GM18526 (cell line): ENCODE data around the gene PITRM1.

ENCODE experiments used
- POLR2A ChIP-seq: IDR thresholded peaks from 3 replicates; pipeline ENCODE4 v1.6.1; 2011; ENCODE audit not compliant: insufficient read length; ENCODE audit errors: extremely low read depth

The PITRM1 gene, protein sequence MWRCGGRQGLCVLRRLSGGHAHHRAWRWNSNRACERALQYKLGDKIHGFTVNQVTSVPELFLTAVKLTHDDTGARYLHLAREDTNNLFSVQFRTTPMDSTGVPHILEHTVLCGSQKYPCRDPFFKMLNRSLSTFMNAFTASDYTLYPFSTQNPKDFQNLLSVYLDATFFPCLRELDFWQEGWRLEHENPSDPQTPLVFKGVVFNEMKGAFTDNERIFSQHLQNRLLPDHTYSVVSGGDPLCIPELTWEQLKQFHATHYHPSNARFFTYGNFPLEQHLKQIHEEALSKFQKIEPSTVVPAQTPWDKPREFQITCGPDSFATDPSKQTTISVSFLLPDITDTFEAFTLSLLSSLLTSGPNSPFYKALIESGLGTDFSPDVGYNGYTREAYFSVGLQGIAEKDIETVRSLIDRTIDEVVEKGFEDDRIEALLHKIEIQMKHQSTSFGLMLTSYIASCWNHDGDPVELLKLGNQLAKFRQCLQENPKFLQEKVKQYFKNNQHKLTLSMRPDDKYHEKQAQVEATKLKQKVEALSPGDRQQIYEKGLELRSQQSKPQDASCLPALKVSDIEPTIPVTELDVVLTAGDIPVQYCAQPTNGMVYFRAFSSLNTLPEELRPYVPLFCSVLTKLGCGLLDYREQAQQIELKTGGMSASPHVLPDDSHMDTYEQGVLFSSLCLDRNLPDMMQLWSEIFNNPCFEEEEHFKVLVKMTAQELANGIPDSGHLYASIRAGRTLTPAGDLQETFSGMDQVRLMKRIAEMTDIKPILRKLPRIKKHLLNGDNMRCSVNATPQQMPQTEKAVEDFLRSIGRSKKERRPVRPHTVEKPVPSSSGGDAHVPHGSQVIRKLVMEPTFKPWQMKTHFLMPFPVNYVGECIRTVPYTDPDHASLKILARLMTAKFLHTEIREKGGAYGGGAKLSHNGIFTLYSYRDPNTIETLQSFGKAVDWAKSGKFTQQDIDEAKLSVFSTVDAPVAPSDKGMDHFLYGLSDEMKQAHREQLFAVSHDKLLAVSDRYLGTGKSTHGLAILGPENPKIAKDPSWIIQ

GRCh38 chr10:3172446-3173170, at the start of gene PITRM1:
Gene PITRM1, minus strand, starts transcription at chr10:3172782. Its CDS starts 10 bp downstream, at chr10:3172772.
- TF ChIP-seq POLR2A, result peak; percentile 99

- TF ChIP-seq POLR2A, result no peak
Measured at GRCh38 chr10:3222068-3222467, 49.5 kb upstream of the PITRM1 start.

GRCh38 chr10:3220853-3221252, 48.3 kb upstream of the PITRM1 start:
- TF ChIP-seq POLR2A, result no peak

GRCh38 chr10:3217853-3218252, 45.3 kb upstream of the PITRM1 start:
- no peak for TF ChIP-seq POLR2A

GRCh38 chr10:3217301-3217700, 44.7 kb upstream of the PITRM1 start:
- no peak for TF ChIP-seq POLR2A

GRCh38 chr10:3215153-3215775, 42.7 kb upstream of the PITRM1 start:
- no peak for TF ChIP-seq POLR2A

DNA sequence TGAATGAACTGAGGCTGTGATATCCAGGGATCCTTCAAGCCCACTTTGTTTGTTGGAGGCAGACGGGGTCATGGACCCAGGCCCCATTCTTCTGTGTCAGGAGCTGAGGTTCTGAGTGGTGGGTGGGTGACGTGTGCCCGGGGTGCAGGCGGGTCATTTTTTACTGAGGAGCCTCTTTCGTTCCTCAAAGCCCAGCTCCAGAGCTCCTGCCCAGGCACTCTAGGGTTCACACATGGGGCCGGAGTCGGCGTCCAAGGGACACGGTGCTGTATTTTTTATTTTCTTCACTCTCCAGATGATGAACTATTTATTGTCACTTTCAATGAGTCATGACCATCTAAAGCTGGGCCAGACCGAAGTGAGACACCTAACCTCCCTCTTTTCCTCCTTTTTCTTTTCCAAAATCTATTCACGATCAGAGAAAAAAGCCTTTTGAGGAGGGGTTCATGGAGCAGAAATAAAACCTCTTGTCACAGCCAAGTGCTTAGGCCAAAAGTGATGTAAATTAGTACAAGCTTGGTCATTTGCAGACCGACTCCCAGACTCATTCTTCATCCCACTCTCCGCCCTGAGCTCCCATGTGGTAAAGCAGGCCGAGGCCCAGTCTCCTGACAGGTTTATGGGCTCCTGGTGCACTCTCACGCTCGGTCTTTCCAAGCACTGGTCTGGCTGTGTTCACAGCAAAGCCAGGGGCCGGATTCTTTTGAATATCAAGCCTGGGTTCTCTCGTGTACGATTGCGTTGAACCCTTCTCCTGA, 41.4 kb upstream of the PITRM1 start:
- no peak for TF ChIP-seq POLR2A

DNA sequence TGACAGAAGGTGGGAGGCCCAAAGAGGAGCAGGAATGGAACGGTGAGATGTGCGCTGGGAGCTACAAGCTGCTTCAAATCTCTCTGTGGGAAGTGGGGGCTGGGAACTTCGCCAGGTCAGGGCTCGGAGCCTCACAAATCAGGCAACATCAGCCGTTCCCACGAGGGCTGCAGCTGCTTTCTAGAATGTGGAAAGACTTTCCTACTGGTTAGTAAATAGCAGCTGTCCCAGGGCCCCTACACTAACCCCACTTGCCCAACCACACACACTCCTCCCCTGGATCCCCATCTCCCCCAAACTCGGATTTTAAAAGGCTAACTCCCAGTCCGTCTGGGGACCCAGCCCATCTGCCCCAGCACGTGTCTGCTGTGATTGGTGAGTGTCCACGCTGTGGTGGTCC, 40.6 kb upstream of the PITRM1 start:
- no peak for TF ChIP-seq POLR2A

DNA sequence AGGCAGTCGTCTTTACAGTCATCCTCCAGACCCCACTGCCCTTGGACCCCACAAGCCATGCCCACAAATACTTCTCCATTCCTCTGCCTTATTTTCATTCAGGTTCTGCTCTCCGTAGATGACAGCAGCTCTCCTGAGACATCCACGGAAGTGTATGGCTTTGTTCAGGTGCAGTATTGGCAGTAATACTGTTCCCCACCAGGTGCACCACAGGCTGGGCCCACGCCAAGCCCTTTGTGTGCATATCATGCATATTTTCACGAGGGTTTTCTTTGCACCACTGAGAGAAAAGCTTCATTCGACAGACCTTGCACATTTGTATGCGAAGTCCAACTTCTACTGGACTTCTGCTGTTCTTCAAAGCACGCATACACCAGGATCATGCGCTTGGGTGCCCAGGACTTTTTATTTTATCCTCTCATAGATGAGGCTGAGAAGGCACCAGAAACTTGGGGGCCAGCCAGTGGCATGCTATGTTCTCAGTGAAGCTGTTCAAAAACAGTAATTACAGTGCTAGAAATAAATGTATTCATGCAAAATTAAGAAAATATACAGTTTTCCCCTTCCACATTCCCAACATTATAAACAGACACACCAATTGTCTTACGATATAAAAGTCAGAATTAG, 37.8 kb upstream of the PITRM1 start:
- no peak for TF ChIP-seq POLR2A

DNA sequence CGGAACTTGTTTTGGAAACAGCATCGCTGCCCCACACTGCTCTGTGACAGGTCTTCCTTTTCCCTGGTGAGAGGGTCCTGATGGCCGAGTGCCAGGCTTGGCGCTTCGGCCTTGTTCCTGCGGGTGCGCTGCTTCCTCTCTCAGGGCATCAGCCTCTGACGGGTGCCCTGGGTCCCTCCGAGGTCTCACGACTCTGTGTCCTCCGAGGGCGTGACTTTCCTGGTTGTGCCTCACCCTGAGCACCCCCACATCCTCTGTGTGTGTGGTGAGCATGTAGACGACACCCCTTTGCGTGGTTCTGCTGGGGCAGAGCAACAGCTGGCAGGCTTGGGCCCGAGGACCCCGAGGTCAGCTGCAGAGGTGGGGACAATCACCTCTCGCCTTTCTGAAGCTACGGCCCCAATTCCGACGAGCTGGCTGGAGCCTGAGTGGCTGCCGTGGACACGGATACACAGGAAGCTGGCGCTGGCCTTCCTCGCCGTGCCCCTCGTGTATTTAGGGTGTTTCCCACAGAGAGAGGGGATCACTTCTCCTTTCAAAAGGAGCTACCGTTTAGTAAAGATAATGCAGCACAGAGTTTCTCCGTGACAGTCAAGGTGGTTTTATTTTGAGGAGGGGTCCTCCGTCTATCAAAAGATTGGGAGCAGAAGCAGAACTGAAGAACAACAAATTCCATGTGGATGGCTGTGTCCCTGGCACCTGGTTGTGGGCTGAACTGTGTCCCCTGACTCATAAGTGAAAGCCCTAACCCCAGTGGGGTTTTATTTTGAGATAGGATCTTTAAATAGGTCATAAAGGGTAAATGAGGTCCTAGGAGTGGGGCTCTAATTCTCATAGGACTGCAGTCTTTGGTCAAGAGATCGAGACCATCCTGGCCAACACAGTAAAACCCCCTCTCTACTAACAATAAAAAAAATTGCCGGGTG, 36.2 kb upstream of the PITRM1 start:
- no peak for TF ChIP-seq POLR2A

GRCh38 chr10:3207351-3207750, 34.8 kb upstream of the PITRM1 start:
- TF ChIP-seq POLR2A, result no peak

DNA sequence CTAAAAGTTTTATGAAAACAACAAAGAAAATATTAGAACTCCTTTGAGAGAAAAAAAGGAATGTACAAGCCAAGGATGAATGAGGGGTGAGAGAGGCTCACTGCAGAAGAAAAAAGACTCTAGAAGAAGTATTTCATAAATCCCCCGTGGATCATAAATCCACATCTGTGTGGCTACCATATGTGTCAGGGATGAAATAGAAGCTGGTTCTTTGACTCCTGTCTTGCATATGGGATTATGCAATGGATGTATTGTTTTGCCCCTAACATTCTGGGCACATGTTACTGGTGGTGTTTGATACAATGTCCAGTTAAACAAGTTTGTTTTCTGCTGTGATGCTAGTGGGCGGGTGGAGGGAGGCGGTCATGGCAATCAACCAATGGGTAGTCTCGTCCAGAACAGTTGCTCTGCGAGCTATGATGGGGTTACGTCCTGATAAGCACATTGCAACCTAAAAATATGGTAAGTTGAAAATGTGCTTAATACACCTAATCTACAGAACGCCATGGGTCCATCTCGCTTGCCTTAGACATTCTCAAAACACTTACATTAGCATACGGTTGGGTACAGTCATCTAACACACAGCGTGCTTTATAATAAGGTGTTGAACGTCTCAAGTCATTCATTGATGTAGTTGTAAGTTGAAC, 34.1 kb upstream of the PITRM1 start:
- no peak for TF ChIP-seq POLR2A

GRCh38 chr10:3203972-3204371, 31.4 kb upstream of the PITRM1 start:
- TF ChIP-seq POLR2A, result no peak
